Measurements from ENCODE around the gene MRPS15.
"Not testable (repeated sequence)": the region's sequence is repeated elsewhere in the genome, so short reads cannot be mapped to it uniquely, and the experiment has no call there.

The MRPS15 gene

GRCh38 chr1:36484099-36484498, 19.9 kb upstream of the MRPS15 start:
- DNase-seq (ENCODE audit: low read depth, low spot score): no peak

- no peak for DNase-seq (ENCODE audit: low read depth, low spot score)
Observed at GRCh38 chr1:36482724-36483388, 18.7 kb upstream of the MRPS15 start, which contains the start of gene CSF3R. Gene CSF3R, minus strand, starts transcription at chr1:36482913. Its CDS starts 3,417 bp downstream, at chr1:36479496.

GRCh38 chr1:36481771-36482723, 17.9 kb upstream of the MRPS15 start:
- DNase-seq (ENCODE audit: low read depth, low spot score): no peak

- DNase-seq (ENCODE audit: low read depth, low spot score): no peak
Observed at GRCh38 chr1:36481091-36481490, 16.9 kb upstream of the MRPS15 start.

GRCh38 chr1:36480161-36480560, 16.0 kb upstream of the MRPS15 start:
- no peak for DNase-seq (ENCODE audit: low read depth, low spot score)

- no peak for DNase-seq (ENCODE audit: low read depth, low spot score)
Observed at GRCh38 chr1:36479505-36480051, 15.4 kb upstream of the MRPS15 start.

- not testable (repeated sequence) for DNase-seq (ENCODE audit: low read depth, low spot score)
Observed at GRCh38 chr1:36477615-36478014, 13.4 kb upstream of the MRPS15 start.

- DNase-seq (ENCODE audit: low read depth, low spot score): no peak
Observed at GRCh38 chr1:36476945-36477344, 12.8 kb upstream of the MRPS15 start.

GRCh38 chr1:36475910-36476604, 11.9 kb upstream of the MRPS15 start:
- no peak for DNase-seq (ENCODE audit: low read depth, low spot score)

GRCh38 chr1:36475341-36475740, 11.2 kb upstream of the MRPS15 start:
- DNase-seq (ENCODE audit: low read depth, low spot score): no peak

GRCh38 chr1:36472656-36473055, 8.5 kb upstream of the MRPS15 start:
- no peak for DNase-seq (ENCODE audit: low read depth, low spot score)

- no peak for DNase-seq (ENCODE audit: low read depth, low spot score)
Observed at GRCh38 chr1:36471830-36472641, 7.9 kb upstream of the MRPS15 start.

- DNase-seq (ENCODE audit: low read depth, low spot score): no peak
Observed at GRCh38 chr1:36469163-36469562, 5.0 kb upstream of the MRPS15 start.

GRCh38 chr1:36467700-36468455, 3.7 kb upstream of the MRPS15 start:
- DNase-seq (ENCODE audit: low read depth, low spot score): no peak

GRCh38 chr1:36467027-36467410, 2.8 kb upstream of the MRPS15 start:
- DNase-seq (ENCODE audit: low read depth, low spot score): no peak

GRCh38 chr1:36466370-36467026, 2.3 kb upstream of the MRPS15 start:
- no peak for DNase-seq (ENCODE audit: low read depth, low spot score)

- no peak for DNase-seq (ENCODE audit: low read depth, low spot score)
Observed at GRCh38 chr1:36465731-36466369, 1.7 kb upstream of the MRPS15 start.

- no peak for DNase-seq (ENCODE audit: low read depth, low spot score)
Observed at GRCh38 chr1:36464605-36465393, 615 bp upstream of the MRPS15 start.

- no peak for DNase-seq (ENCODE audit: low read depth, low spot score)
Observed at GRCh38 chr1:36463463-36463802, 751 bp downstream of the MRPS15 start.

Measured in activated naive CD8-positive, alpha-beta T cell treated with anti-CD3 and anti-CD28 coated beads, Interleukin-2, amount 50 U/mL, for 16 hours (primary cell).